Chondrocyte (in vitro differentiated cells): ENCODE measurements around the gene TYROBP. TPM values are rescaled to one million over a fixed set of nuclear protein-coding genes. Genes with fewer than 3 reads are reported as not detected.

Experiments used
- DNase-seq: peaks from one replicate; pipeline ENCODE4 v3.0.0; 2021; ENCODE audit warnings: mixed read lengths, low spot score
- H3K27ac Mint-ChIP-seq: one replicate; pipeline ENCODE4 v1.8.0; 2021; ENCODE audit warnings: mild to moderate bottlenecking, moderate library complexity, mixed read lengths; ENCODE audit not compliant: unreplicated experiment
- H3K27me3 Mint-ChIP-seq: 2 replicates; pipeline ENCODE4 v1.8.0; 2021; ENCODE audit warnings: low read depth, mixed read lengths
- H3K36me3 Mint-ChIP-seq: 2 replicates; pipeline ENCODE4 v1.8.0; 2021; ENCODE audit warnings: low read depth, mixed read lengths
- H3K4me1 Mint-ChIP-seq: 2 replicates; pipeline ENCODE4 v1.8.0; 2021; ENCODE audit warnings: low read depth, mild to moderate bottlenecking, mixed read lengths
- H3K4me3 Mint-ChIP-seq: one replicate; pipeline ENCODE4 v1.8.0; 2021; ENCODE audit warnings: mild to moderate bottlenecking, moderate library complexity, mixed read lengths; ENCODE audit not compliant: unreplicated experiment
- H3K9me3 Mint-ChIP-seq: 2 replicates; pipeline ENCODE4 v1.8.0; 2021; ENCODE audit warnings: low read depth, mixed read lengths
- CTCF ChIP-seq: fragments of 200-600 bp; sonication (generic); IDR thresholded peaks from 2 replicates; pipeline ENCODE4 v1.5.0; 2021; ENCODE audit warnings: antibody characterized with exemption, mild to moderate bottlenecking, moderate library complexity
- total RNA-seq: library from RNA; stranded (reverse); gene quantifications from 3 replicates; pipeline ENCODE4 v1.2.1, GENCODE V29; 2021

Gene TYROBP
- total RNA-seq, 1 donor from 2014 or later, result not detected

- no peak overlapping the region for H3K4me3 Mint-ChIP-seq
- DNase-seq, result no peak
- H3K9me3 Mint-ChIP-seq, result no peaks in the 10 kb centered on the region
- TF ChIP-seq CTCF, result no peak
- H3K27ac Mint-ChIP-seq, result no peak overlapping the region
- no peaks in the 10 kb centered on the region for H3K27me3 Mint-ChIP-seq
- peaks cover 19% of the 10 kb centered on the region for H3K36me3 Mint-ChIP-seq
- H3K4me1 Mint-ChIP-seq, result no peaks in the 10 kb centered on the region
Observed at GRCh38 chr19:35885225-35885738, 22.8 kb downstream of the TYROBP start.

- Mint-ChIP-seq H3K27me3 (no peaks in the 10 kb centered on the region), H3K27ac (no peak overlapping the region), H3K4me1 (peaks cover 6% of the 10 kb centered on the region), H3K36me3 (peaks cover 11% of the 10 kb centered on the region), H3K4me3 (no peak overlapping the region), H3K9me3 (no peaks in the 10 kb centered on the region)
- no peak for TF ChIP-seq CTCF
- DNase-seq, result no peak
Observed at GRCh38 chr19:35883882-35884281, 24.2 kb downstream of the TYROBP start.

- DNase-seq, result no peak
- TF ChIP-seq CTCF, result peak; percentile 83
- Mint-ChIP-seq H3K4me3 (no peak overlapping the region), H3K4me1 (peaks cover 6% of the 10 kb centered on the region), H3K27me3 (no peaks in the 10 kb centered on the region), H3K27ac (no peak overlapping the region), H3K36me3 (peaks cover 3% of the 10 kb centered on the region), H3K9me3 (no peaks in the 10 kb centered on the region)
Observed at GRCh38 chr19:35882114-35882832, 25.8 kb downstream of the TYROBP start.

GRCh38 chr19:35879770-35880317 lies 28.3 kb downstream of the TYROBP start:
- Mint-ChIP-seq H3K36me3 (peaks cover 5% of the 10 kb centered on the region), H3K4me1 (peaks cover 6% of the 10 kb centered on the region), H3K27me3 (no peaks in the 10 kb centered on the region), H3K27ac (peak overlapping the region; percentile 33), H3K4me3 (peak overlapping the region; percentile 10), H3K9me3 (no peaks in the 10 kb centered on the region)
- DNase-seq, result no peak
- no peak for TF ChIP-seq CTCF

GRCh38 chr19:35879068-35879467 lies 29.0 kb downstream of the TYROBP start:
- DNase-seq, result no peak
- Mint-ChIP-seq H3K4me3 (no peak overlapping the region), H3K4me1 (peaks cover 6% of the 10 kb centered on the region), H3K27me3 (no peaks in the 10 kb centered on the region), H3K9me3 (no peaks in the 10 kb centered on the region), H3K36me3 (peaks cover 7% of the 10 kb centered on the region), H3K27ac (no peak overlapping the region)
- no peak for TF ChIP-seq CTCF
